G401 (cell line): ENCODE data around the gene ANKRD13B. TPM values are rescaled to one million over a fixed set of nuclear protein-coding genes. Genes with fewer than 3 reads are reported as not detected.
"Not testable (repeated sequence)": the region's sequence is repeated elsewhere in the genome, so short reads cannot be mapped to it uniquely, and the experiment has no call there.

Source experiments
- DNase-seq: peaks from one replicate; pipeline ENCODE4 v3.0.0-alpha.2; 2015; ENCODE audit warnings: low spot score
- in situ Hi-C: cut with HindIII; loops from 2 replicates; pipeline ENCODE4 v1.10.0; 2016; ENCODE audit warnings: low sequenced_read_pairs, mixed read lengths
- total RNA-seq: library from RNA; depleted of rRNA; stranded (reverse); fragments of >200 nt; shearing (Covaris generic); gene quantifications from 2 replicates; pipeline ENCODE4 v1.2.3, GENCODE V29; 2014; rRNA removed

ANKRD13B gene
- total RNA-seq = 17.5 and 29.6 TPM in 2 replicates

DNA sequence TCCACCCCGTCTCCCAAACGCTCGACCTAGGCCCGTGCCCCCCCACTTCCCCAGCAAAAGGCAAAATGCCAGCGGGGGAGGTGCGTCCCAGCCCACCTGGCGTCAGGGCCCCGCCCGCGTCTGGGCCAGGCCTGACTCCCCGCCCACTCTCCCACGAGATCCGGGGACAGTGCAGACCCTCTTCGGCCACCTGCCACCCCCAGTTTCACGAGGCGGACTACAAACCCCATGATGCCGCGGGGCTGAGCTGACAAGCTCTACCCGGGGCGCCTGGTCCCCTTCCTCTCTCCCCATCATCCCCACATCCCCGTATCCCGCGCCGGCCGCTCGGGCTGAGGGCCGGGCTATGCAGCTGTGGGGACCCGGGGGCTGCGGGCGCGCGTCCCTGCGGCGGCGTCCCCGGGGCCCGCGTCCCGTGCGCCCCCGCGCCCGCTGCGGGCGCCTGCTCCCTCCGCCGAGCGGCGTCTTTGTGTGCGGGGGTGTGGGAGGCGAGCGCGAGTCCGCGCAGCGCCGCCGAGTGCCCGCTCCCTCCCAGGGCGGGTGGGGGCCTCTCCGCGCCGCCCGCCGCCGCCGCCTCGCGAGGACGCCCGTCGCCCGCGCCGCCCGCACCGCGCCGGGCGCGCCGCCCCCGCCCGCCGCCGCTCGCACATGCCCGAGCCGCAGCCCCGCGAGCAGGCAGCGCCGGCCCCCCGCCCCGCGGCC, at the start of gene ANKRD13B:
Gene ANKRD13B (plus strand): TSS at position 283 of the 702 bp plus-strand sequence. CDS start 490 bp downstream, outside the sequence.
- in situ Hi-C loops = no loop called here
- DNase-seq = peak; percentile 76

DNA sequence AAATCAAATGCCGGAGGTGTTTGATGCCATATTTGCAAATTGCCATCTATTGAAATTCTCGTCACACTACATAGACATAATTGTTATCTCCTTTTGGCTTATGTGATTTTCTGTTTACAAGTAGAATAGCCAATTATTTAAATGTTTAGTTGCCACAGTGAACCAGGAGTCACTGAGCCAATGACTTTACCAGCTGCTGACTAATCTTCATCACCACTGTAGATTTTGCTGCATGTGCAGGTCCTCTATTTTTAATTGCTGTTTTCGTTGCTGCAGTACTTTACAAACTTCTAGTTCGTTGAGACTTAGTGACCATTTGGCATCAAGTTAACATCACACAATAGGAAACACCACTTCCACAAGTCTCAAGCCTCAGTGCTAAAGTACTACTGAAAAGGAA, 48.9 kb upstream of the ANKRD13B start:
- in situ Hi-C loops = no loop called here
- no peak for DNase-seq

DNA sequence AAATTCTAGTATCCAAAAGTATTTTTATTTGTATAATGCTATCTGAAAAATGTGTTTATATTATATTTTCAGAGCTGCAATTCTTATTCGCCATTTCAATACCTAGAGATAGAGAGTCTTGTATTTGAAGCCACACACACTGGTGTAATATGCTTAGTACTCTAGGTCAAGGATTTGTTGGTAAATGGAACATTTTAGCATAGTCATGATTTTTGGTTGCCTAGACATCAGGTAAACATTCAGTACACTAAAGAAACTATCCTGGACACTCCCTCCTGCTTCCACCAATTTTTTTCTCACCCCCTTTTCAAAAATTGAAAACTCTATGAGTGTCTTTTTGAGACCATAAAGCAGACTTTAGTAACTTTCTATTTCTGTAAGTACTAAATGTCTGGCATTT, 46.8 kb upstream of the ANKRD13B start:
- in situ Hi-C loops = no loop called here
- no peak for DNase-seq

DNA sequence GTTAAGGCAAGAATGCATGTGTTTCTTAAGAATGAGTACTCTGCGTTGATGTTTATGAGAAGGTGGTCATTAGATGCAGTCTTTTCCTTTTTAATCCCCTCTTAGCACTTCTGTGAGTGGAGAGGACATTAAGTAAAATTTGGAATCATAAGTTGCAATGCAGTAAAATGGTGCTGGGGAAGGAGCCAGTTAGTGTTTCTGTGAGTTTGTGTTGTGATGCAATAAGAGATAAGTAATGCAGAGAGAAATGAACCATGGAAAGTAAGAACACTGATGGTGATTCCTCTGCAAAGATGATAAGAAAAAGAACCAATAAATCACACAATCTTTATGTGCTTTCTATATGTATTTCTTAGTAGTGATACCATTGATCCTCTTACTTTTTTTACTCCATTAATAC, 46.1 kb upstream of the ANKRD13B start:
- in situ Hi-C loops = no loop called here
- DNase-seq = no peak

DNA sequence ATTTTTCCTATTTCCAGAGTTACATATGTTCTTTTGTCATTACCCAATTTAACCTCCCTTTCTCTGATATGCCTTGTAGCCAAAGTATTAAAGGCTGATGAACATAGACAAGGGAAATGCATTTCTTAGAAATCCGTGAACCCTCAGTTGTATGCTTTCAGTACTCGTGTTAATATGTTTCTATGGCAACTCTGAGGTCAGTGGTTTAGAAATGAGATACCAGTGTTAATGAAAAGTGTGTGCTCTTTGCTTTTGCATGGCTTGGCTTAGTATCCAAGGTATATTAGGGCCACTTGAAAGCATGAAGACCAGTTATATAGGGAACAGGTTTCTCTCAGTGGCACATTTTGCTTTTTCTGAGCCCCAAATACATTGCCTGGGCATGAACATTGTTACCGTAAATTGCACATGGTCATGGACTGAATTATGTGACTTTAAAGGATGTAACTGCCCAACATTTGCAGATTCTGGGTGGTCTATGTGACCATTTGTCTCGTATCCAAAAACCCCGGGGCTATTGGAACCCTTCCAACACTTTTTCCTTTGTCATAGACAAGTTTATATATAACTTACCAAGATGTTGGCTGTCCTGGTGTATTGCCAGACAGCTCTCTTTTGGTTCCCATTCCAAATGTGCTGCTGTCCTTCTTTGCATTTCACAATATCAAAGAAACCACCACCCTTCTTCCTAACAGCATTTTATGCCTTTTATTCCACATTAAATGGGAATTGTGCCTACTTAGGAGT, 43.6 kb upstream of the ANKRD13B start:
- no peak for DNase-seq
- in situ Hi-C loops = no loop called here

DNA sequence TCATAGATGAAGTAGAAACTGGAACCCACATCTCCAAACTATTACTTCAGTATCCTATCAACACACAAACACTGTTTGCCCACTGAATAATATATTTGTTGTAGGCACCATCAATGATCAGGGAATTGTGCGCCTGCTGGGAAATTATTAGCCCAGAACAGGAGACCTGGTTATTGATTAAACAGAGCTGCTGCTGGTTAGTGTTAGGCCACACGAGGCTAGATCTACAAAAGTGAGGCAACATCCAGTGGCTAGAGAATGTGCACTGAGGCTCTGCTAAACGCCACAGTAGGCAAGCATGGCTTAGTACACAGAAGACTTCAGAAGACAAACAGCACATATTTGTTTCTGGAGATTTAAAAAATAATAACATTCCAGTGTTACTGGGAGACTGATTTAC, 37.1 kb upstream of the ANKRD13B start:
- DNase-seq = no peak

DNA sequence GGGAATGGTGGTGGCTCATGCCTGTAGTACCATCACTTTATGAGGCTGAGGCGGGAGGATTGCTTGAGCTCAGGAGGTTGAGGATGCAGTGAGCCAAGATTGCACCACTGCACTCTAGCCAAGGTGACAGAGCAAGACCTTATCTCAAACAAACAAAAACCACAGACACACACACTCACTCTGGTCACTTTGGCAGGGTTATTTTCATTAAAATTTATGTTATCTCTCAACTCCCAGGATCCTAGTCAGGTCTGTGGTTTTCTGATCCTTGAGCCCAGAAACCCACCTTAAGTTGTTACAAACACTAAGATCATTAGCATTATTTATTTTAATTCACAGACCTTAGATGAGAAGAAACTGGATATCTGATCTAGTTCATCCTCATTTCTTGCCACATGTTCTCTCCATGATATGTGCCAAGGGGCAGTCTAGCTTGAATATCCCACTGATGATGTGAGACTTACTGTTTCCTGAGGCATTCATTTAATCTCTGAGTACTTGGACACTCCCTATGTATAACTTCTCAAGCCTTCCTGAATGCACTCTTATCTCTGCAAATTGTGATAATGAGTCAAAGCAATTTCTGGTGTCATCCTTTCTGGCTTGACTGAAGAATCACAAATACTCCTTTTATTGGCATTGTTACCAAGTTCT, 35.7 kb upstream of the ANKRD13B start:
- in situ Hi-C loops = no loop called here
- DNase-seq = no peak

More for the DNA sequence above, 37.1 kb upstream of the ANKRD13B start:
- in situ Hi-C loops = no loop called here

DNA sequence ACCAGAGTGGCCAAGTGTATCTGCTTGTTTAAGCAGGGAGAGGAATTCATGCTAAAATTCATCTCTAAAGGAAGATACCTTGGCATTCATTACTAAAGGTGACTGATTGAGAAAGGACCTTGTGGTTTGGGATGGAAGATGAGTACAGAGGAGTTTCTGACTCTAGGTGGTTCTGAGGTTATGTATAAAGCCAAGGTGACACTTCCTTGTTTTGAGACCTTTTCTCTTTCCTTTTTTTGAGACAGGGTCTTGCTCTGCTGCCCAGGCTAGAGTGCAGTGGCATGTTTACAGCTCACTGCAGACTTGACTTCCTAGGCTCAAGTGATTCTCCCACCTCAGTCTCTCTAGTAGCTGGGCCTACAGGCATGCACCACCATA, 35.2 kb upstream of the ANKRD13B start:
- no peak for DNase-seq
- in situ Hi-C loops = no loop called here

DNA sequence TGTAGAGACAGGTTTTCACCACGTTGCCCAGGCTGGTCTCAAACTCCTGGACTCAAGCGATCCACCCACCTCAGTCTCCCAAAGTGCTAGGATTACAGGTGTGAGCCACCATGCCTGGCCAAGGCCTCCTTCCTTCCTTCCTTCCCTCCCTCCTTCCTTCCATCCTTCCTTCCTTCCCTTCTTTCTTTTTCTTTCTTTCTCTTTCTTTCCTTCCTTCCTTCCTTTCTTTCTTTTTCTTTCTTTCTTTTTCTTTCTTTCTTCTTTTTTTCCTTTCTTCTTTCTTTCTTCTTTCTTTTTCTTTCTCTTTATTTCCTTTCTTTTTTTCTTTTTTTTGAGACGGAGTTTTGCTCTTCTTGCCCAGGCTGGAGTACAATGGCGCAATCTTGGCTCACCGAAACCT, 34.8 kb upstream of the ANKRD13B start:
- in situ Hi-C loops, DNase-seq: not testable (repeated sequence)

DNA sequence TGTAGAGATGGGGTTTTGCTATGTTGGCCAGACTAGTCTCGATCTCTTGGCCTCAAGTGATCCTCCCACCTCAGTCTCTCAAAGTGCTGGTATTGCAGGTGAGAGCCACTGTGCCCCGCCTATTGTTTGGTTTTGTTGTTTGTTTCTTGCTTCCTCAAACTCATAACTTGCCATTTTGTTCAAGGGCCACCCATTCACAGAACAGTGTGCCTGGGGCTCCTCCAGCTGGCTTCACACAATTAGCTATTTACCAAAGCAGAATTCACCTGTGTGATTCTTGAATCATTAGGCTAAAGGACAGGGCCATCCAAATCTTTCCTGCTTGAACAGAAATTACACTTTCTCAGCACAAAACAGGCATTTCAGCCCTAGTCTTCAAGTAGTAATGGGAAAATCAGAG, 33.3 kb upstream of the ANKRD13B start:
- no peak for DNase-seq
- in situ Hi-C loops = no loop called here

DNA sequence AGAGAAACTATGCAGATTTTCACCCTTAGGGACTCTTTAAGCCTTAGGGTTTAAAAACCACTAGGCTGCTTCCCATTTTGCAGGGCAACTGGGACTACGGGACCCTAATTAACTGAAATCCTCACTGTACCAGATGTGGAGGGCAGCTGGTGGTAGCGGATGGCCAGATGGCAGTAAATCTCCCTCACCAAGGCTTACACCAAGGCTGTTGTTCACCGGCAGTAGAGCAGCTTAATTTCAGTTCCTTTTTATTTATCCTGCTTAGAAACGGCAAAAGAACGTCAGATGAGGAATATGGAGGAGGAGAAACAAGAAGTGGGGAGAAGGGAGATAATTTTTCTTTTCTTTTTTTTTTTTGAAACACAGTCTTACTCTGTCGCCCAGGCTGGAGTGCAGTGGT, 32.6 kb upstream of the ANKRD13B start:
- no peak for DNase-seq
- in situ Hi-C loops = no loop called here

DNA sequence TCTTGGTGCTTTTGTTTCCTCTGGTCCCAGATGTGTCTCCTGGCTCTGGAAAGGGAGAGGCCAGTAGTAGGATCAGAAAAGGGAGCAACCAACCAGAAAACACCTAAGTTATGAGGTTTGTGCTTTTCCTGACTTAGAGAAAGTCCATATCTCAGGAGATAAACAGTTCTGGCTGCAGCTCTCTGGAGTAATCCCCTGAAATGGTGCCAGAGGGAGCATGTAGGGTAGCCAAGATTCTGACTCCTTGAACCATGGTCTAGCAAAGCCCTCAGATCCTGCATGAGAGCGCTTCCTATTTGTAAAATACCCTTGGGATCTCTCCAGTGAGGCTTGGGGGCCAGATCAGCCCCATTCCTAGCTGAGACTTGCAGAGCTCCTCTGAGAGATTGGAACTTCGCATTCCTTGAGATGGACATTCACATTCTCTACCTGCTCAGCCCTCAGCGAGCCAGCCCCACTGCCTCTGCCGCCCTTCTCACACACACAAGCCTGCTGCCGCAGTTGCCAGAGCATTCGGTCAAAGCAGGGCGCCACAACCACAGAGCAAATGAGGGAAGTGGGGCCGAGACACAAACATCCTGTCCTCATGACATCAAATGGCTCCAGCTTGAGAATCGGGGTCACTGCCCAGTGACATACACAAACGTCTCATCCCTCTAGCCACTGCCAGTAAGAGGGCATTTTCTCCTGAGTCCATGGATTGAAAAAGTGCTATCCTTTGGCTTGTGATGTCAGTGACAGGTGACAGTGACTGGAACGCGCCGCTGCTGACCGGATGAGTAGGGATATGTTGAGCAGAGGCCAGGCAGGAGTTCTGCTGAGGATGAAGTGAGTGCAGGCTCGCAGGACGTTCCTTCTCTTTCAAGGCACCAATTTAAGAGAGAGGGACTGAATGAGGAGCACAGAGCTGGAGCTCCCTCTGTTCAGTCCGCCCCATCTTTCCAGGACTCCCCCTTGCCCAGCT, 31.1 kb upstream of the ANKRD13B start:
- in situ Hi-C loops = no loop called here
- DNase-seq = no peak

DNA sequence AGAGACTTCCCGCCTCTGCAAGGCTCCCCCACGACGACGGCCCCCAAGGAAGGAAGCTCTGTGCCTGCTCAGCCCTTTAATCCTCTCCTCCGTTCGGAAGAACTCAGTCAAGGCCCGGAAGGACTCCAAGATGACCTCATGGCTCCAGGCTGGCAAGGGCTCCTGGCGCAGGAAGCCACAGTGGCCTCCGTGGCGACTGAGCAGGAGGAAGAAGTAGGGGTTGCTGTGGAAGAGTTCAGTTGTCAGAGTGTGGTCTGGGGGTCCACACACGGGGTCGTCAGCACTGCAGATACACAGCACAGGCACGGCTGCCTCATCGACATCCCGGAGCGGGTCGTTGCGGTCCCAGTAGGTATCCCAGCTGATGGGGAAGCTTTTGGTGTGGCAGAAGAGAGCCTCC, 30.3 kb upstream of the ANKRD13B start:
- in situ Hi-C loops = no loop called here
- no peak for DNase-seq

DNA sequence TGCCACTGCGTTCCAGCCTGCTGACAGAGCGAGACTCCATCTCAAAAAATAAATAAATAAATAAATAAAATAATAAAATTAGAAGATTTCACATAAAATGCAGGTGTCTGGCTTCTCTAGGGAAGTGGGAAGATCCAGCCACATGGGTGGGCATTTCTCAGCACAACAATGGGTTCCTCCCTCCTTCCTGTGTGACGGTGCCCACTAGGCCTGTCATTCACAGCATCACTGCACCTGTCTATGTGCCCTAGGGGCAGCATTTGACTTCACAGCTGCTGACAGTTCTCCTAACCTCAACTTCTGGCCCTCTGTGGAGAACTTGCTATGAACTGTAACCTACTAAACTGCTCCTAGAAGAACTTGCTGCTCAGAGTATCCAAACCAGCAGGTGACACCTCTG, 29.1 kb upstream of the ANKRD13B start:
- in situ Hi-C loops = no loop called here
- DNase-seq = no peak

DNA sequence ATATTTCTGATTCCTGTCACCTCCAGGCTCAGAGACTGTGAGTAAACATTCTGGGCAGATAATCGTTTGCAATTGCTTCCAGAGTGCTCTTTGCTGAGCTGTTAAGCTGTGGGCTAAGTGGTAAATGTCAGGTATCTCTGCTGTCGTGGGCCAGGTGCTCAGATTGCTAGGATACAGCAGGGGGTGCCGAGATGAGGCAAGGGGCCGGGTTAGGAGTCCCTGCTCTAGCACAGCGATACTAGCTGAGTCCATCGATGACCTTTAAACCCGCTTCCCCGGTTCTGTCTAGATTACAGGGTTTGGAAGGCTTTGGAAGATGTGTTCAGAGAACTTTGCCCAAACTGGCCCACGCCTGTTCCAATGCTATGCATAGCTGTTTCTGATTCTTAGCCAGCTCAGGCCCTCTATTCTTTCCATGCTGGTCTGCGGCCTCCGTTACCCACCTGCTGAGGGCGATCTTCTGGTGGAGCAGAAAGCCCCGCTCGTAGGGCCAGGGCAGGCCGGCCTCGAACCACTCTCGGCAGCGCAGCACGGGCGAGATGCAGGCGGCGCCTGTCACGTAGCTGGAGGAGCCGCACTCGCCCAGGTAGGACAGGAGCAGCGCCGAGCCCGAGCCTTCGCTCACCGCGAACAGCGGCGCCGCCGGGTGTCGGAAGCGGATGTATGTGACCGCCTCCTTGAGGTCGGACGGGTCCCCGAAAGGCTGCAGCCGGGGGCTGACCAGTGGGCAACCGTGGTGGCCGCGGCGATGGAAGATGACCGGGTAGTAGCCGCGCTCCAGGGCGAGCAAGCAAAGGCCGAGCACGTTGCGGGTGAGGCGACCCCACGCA, 27.1 kb upstream of the ANKRD13B start:
- in situ Hi-C loops = no loop called here
- no peak for DNase-seq

DNA sequence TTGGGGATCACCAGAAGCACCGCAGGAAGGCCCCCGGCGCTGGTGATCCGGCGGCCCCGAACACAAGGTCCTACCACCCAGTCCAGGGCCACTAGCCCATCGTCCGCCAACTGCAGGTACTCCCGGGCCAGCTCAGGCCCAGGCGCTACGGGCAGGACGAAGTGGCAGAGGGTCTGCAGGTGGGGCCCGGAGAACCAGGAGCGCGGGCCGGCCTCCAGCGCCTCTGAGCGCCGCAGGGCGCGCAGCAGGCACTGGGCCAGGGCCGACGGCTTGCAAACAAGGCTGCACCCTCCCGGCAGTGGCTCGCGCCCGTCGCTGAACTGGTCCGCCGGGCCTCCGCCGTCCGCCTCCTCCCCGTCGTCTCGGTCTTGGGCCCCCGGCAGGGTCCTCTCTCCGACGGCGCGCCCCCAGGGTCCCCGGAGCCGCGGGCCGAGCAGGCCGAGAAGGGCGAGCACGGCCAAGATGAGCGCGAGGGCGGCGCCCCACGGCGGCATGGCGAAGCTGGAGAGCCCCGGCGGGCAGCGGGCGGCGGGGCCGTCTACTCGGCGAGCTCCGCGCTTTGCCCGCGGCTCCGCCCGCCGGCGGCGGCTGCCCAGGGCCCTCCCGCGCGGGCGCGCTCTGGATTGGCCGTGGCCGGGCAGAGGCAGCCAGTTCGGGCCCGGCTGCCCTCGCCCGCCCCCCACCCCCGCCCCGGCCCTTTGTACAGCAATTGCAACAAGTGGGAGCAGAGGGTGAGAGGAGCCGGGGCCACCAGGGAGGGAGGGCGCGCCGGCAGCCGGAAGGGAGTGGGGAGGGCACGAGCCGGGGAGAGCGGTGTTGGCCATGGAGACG, 26.2 kb upstream of the ANKRD13B start, which contains the start of gene ABHD15:
Gene ABHD15 (minus strand): TSS at position 565 of the 831 bp plus-strand sequence. CDS start 71 bp downstream, at position 494.
- no peak for DNase-seq
- in situ Hi-C loops = no loop called here

DNA sequence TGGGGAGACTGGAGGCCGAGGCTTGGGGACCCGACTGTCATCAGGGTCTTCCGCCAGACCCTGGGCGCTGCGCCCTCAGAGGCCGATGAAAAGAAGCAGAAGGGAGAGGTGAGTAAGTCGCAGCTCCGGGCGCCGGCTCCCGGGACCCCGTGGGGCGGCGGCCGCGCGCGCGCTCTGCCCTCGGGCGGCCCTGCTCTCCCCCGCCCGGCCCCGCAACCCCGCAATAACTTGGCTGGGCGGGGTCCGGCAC, 25.7 kb upstream of the ANKRD13B start:
- in situ Hi-C loops = no loop called here
- no peak for DNase-seq
